22Rv1 (cell line): Measurements from ENCODE around the gene ASIC3.

Source experiments
- CTCF ChIP-seq: fragments of 450-650 bp; IDR thresholded peaks from 2 replicates; pipeline ENCODE4 v1.5.1; 2017; ENCODE audit warnings: mild to moderate bottlenecking
- ZFX ChIP-seq: fragments of 450-650 bp; IDR thresholded peaks from 2 replicates; pipeline ENCODE4 v1.6.1; 2017; ENCODE audit warnings: antibody characterized with exemption, borderline replicate concordance

- TF ChIP-seq CTCF (no peak), ZFX (no peak)
These were observed 27.3 kb downstream of the ASIC3 start for GRCh38 chr7:151075662-151075971.
